ENCODE results near the gene RAPGEF4. TPM values are rescaled to one million over a fixed set of nuclear protein-coding genes. Genes with fewer than 3 reads are reported as not detected.

Gene RAPGEF4
- total and polyA plus RNA-seq, 12 donors: 1.2 to 11.2 (median 7.9) TPM

DNA sequence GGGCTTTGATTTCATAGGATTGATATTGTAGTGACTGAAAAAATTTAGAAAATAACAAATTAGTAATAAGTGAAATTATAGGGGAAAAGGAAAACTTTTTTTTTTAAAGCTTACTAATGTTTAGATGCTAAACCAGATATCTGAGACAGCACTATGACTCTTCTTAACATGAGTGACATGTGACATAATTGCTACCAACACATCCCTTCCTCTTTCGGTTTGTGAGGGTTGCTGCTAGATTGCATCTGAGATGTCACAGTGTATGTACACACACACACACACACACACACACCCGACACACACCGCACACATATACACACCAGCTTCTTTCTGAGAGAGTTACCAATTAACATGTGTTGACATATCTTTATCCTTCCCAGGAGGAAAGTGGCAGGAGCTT, 18.0 kb downstream of the RAPGEF4 start:
- TF ChIP-seq, protein P1, sequence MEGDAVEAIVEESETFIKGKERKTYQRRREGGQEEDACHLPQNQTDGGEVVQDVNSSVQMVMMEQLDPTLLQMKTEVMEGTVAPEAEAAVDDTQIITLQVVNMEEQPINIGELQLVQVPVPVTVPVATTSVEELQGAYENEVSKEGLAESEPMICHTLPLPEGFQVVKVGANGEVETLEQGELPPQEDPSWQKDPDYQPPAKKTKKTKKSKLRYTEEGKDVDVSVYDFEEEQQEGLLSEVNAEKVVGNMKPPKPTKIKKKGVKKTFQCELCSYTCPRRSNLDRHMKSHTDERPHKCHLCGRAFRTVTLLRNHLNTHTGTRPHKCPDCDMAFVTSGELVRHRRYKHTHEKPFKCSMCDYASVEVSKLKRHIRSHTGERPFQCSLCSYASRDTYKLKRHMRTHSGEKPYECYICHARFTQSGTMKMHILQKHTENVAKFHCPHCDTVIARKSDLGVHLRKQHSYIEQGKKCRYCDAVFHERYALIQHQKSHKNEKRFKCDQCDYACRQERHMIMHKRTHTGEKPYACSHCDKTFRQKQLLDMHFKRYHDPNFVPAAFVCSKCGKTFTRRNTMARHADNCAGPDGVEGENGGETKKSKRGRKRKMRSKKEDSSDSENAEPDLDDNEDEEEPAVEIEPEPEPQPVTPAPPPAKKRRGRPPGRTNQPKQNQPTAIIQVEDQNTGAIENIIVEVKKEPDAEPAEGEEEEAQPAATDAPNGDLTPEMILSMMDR (IDR thresholded peaks at IDR 0.05): no peak
- Histone ChIP-seq H3K4me3 (no peak overlapping the region), H3K36me3 (no peaks in the 10 kb centered on the region), H3K27ac (no peak overlapping the region), H3K27me3 (peaks cover 0 to 5% (median 0%) of the 10 kb centered on the region in 7 donors), H3K4me1 (no peaks in the 10 kb centered on the region), H3K9me3 (no peaks in the 10 kb centered on the region)
- no peak for ATAC-seq
- intact Hi-C loops (cut with DNase I): no loop called here
- WGBS, 2 donors: 73 to 84% methylated on average over 3 of the region's 3 CpGs
- no peak for DNase-seq

- peaks cover 0 to 27% (median 5%) of the 10 kb centered on the region in 11 donors for H3K9me3 ChIP-seq
- no peaks in the 10 kb centered on the region for H3K4me1 ChIP-seq
- no peaks in the 10 kb centered on the region for H3K36me3 ChIP-seq
- peaks cover 0 to 5% (median 0%) of the 10 kb centered on the region in 7 donors for H3K27me3 ChIP-seq
- intact Hi-C loops (cut with DNase I): no loop called here
- 96 to 97% methylated on average over 2 of the region's 2 CpGs for WGBS, 2 donors
- no peak overlapping the region for H3K4me3 ChIP-seq
- H3K27ac ChIP-seq: no peak overlapping the region
- no peak for DNase-seq
- TF ChIP-seq, protein P1 (IDR thresholded peaks at IDR 0.05): no peak
- no peak for ATAC-seq
Observed at GRCh38 chr2:172759441-172759840, 23.8 kb downstream of the RAPGEF4 start.

DNA sequence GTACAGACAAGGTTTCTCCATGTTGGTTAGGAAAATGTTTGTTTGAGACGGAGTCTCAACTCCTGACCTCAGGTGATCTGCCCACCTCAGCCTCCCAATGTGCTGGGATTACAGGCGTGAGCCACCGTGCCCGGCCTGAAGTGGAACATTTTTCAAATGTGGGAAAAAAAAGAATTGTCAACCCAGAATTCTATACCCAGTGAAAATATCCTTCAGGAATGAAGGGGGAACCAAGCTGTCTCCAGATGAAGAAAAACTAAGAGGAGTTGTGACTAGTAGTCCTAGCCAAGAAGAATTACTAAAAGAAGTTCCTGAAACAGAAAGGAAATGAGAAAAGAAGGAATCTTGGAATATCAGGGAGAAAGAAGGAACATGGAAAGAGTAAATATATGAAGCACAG, 25.7 kb downstream of the RAPGEF4 start:
- TF ChIP-seq, protein P1 (IDR thresholded peaks at IDR 0.05): no peak
- H3K27ac ChIP-seq: no peak overlapping the region
- H3K4me1 ChIP-seq: no peaks in the 10 kb centered on the region
- DNase-seq (no peak), ATAC-seq (no peak)
- peaks cover 0 to 5% (median 0%) of the 10 kb centered on the region in 7 donors for H3K27me3 ChIP-seq
- H3K9me3 ChIP-seq: peaks cover 0 to 27% (median 5%) of the 10 kb centered on the region in 11 donors
- intact Hi-C loops (cut with DNase I): no loop called here
- 94 to 96% methylated on average over 4 of the region's 4 CpGs for WGBS, 2 donors
- H3K36me3 ChIP-seq: no peaks in the 10 kb centered on the region
- H3K4me3 ChIP-seq: no peak overlapping the region

DNA sequence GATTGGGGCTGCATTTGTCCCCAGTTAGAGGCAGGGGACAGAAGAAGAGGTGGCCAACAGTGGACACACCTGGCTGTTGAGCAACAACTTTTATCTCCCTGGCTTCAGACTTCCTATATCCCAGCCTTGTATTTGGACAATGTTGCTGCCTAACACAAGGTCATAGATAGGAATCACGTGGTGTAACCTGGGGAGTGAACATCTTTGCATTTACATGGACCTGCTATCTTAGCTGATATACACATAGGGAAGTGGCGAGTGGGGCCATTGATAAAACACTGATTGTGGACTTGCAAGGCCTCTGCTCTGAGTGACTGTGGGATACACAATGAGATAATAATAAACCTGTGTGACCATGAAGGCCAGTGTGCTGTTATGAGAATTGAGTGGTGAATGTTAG, 26.9 kb downstream of the RAPGEF4 start:
- TF ChIP-seq, protein P1 (IDR thresholded peaks at IDR 0.05): no peak
- ATAC-seq: no peak
- intact Hi-C loops (cut with DNase I): no loop called here
- Histone ChIP-seq H3K36me3 (no peaks in the 10 kb centered on the region), H3K4me3 (no peak overlapping the region), H3K27me3 (peaks cover 0 to under 1% (median 0%) of the 10 kb centered on the region in 7 donors), H3K27ac (no peak overlapping the region), H3K9me3 (peaks cover 0 to 27% (median 5%) of the 10 kb centered on the region in 11 donors), H3K4me1 (no peaks in the 10 kb centered on the region)
- DNase-seq: no peak
- 50 to 54% methylated on average over 2 of the region's 2 CpGs for WGBS, 2 donors
